Measurements from ENCODE around the gene MEPCE. TPM values are rescaled to one million over a fixed set of nuclear protein-coding genes. Genes with fewer than 3 reads are reported as not detected.

The MEPCE gene
- total RNA-seq, 2 donors from 2014 or later: 14.0 to 34.9 TPM

DNA sequence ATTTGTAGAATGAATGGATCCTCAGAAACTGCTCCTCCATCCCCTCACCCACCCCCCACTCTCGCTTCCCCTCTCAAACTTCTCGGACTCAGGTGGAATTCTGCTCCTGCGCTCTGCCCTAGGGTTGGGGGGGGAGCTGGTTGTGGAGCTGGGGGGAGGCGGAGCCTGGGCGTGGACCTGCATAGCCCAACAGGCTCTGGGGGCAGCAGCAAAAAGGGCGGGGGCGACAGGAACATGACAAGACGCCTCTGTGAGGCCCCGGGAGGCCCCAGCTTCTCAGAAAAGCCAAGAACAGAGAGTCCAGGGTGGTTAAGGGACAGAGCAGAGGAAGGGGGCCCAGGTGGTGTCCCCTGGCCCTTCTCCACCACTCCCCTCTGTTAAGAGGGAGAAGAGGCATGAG, 45.9 kb downstream of the MEPCE start:
- TF ChIP-seq, protein P1, sequence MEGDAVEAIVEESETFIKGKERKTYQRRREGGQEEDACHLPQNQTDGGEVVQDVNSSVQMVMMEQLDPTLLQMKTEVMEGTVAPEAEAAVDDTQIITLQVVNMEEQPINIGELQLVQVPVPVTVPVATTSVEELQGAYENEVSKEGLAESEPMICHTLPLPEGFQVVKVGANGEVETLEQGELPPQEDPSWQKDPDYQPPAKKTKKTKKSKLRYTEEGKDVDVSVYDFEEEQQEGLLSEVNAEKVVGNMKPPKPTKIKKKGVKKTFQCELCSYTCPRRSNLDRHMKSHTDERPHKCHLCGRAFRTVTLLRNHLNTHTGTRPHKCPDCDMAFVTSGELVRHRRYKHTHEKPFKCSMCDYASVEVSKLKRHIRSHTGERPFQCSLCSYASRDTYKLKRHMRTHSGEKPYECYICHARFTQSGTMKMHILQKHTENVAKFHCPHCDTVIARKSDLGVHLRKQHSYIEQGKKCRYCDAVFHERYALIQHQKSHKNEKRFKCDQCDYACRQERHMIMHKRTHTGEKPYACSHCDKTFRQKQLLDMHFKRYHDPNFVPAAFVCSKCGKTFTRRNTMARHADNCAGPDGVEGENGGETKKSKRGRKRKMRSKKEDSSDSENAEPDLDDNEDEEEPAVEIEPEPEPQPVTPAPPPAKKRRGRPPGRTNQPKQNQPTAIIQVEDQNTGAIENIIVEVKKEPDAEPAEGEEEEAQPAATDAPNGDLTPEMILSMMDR (IDR thresholded peaks at IDR 0.05): no peak
- TF ChIP-seq POLR2A (IDR thresholded peaks at IDR 0.05): no peak
- DNase-seq (no peak), ATAC-seq (no peak)
- Histone ChIP-seq H3K27me3 (no peaks in the 10 kb centered on the region), H3K27ac (peak overlapping the region in 3 of 4 donors; percentile 10 to 38 (median 12)), H3K4me3 (no peak overlapping the region), H3K9me3 (no peaks in the 10 kb centered on the region), H3K4me1 (peaks cover 43% of the 10 kb centered on the region), H3K36me3 (replicated peaks in 1 of 2; ENCODE audit: insufficient read depth in 1 of 2, low read depth in 2 of 2) (no peaks in the 10 kb centered on the region)
- intact Hi-C loops (cut with DNase I): loop anchor here (10.0 kb wide), 1 partner anchor 209 kb away; no protein-coding TSS in a partner anchor
- 35 to 57% methylated on average over 8 to 9 of the region's 9 CpGs for WGBS, 2 donors

DNA sequence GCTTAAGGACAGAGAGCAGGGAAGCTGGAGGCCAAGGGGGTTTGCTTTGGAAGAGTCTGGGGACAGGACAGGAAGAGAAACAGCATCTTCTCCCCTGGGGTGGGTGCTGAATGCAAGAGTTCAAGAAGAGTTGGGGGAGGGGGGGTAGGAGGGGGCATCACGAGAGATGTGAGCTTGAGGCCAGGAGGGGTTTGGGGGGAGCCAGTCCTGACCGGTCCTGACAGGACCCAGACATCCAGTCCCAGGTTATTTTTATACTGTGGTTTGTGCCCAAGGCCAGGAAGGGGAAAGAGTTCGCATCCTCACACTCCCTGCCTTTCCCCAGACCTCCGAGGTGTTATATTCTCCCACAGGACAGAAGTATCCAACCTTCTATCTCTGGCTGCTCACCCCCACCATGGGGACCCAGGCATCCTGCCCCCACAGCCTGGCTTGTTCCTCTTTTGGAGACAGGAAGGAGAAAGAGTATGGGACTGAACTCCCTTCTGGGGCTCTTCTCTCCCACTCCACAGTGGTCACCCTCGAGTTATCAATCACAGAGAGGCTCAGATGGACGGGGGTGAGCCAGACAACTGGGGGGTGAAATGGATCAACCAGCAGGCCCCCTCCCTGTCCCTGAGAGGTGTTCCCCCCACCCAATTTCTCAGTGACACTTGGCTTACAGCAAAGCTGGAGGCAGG, 46.6 kb downstream of the MEPCE start:
- ATAC-seq (no peak), DNase-seq (no peak)
- WGBS, 2 donors: 22 to 26% methylated on average over 6 of the region's 6 CpGs
- no peaks in the 10 kb centered on the region for H3K27me3 ChIP-seq
- H3K4me1 ChIP-seq: peaks cover 43% of the 10 kb centered on the region
- intact Hi-C loops (cut with DNase I): loop anchor here (10.0 kb wide), 1 partner anchor 209 kb away; no protein-coding TSS in a partner anchor
- H3K36me3 ChIP-seq (replicated peaks in 1 of 2; ENCODE audit: insufficient read depth in 1 of 2, low read depth in 2 of 2): no peaks in the 10 kb centered on the region
- no peak for TF ChIP-seq POLR2A (IDR thresholded peaks at IDR 0.05)
- TF ChIP-seq, protein P1 (IDR thresholded peaks at IDR 0.05): no peak
- H3K27ac ChIP-seq: peak overlapping the region in 3 of 4 donors; percentile 10 to 83 (median 38)
- no peaks in the 10 kb centered on the region for H3K9me3 ChIP-seq
- no peak overlapping the region for H3K4me3 ChIP-seq

DNA sequence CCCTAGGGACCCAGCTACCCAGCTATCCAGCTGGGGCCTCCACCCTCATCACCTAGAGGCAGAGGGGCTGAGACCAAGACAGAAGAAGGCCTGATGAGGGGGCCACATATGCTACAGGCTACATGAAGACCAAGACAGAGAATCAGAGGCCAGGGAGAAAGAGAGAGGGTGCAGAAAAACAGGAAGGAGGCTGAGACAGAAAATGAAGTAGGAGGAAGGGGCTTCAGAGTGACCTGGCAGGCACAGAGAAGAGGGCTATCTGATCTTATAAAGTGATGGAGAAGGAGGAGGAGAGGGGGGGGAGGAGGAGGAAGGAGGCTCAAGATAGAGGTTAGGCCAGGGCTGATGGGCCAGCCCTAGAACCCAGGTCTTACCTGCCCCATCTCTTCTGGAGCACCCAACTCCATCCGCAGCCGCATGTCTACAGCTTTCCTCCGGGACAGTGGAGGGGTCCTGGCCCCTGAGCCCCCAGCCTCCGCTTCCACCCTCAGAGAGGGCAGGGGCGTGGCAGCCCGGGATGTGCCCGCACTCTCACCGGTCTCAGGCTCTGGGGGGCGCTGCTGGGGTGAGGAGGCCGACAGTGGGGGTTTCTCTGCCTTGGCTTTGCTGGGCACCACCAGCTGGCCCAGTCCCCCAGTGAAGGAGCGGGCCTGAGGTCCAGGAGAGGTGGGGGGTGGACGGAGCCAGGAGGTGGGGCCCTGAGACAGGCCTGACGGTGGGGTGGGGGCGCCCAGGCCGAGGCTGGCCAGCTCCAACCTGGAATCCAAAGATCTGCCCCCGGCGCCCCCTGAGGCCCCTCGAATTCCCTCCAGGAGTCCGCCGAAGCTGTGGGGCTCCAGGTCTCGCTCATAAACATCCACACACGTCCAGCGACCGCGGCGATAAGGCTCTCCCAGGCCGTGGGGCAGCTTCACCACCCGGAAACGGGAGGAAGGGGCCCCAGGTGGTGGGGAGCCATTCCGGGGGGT, 47.6 kb downstream of the MEPCE start:
- TF ChIP-seq POLR2A (IDR thresholded peaks at IDR 0.05): no peak
- TF ChIP-seq, protein P1 (IDR thresholded peaks at IDR 0.05): no peak
- no peaks in the 10 kb centered on the region for H3K9me3 ChIP-seq
- no peak for DNase-seq
- no peaks in the 10 kb centered on the region for H3K36me3 ChIP-seq (replicated peaks in 1 of 2; ENCODE audit: insufficient read depth in 1 of 2, low read depth in 2 of 2)
- peak overlapping the region; percentile 49 to 86 (median 84) for H3K27ac ChIP-seq
- no peak for ATAC-seq
- H3K27me3 ChIP-seq: no peaks in the 10 kb centered on the region
- 14 to 80% methylated on average over 2 to 30 of the region's 30 CpGs for WGBS, 2 donors
- peak overlapping the region; percentile 66 to 94 for H3K4me3 ChIP-seq
- intact Hi-C loops (cut with DNase I): loop anchor here (10.0 kb wide), 1 partner anchor 208 kb away; no protein-coding TSS in a partner anchor
- peaks cover 43% of the 10 kb centered on the region for H3K4me1 ChIP-seq

DNA sequence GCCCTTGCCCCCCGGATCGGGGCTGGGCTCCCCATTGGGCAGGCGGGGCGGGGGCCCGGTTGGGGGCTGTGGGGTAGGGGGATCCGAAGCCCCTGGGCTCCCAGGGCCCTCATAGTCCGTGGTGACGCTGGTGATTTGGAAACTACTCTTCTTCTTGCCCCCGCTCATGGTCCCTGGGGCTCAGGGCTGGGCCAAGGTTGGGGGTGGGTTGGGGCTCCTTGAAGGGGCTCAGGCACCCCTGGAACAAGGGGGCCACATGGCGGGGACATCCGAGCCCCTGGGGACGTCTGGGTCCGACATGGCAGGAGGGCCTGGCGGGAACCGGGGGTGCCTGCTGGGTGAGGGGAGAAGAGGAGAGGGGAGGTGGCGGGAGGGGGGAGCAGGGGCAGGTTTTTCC, 48.2 kb downstream of the MEPCE start:
- DNase-seq: no peak
- H3K27ac ChIP-seq: peak overlapping the region; percentile 49 to 86 (median 84)
- intact Hi-C loops (cut with DNase I): loop anchor here (10.0 kb wide), 1 partner anchor 207 kb away; no protein-coding TSS in a partner anchor
- TF ChIP-seq POLR2A (IDR thresholded peaks at IDR 0.05): no peak
- TF ChIP-seq, protein P1 (IDR thresholded peaks at IDR 0.05): no peak
- H3K4me3 ChIP-seq: peak overlapping the region; percentile 66 to 94
- no peaks in the 10 kb centered on the region for H3K9me3 ChIP-seq
- ATAC-seq: no peak
- H3K36me3 ChIP-seq (replicated peaks in 1 of 2; ENCODE audit: insufficient read depth in 1 of 2, low read depth in 2 of 2): no peaks in the 10 kb centered on the region
- H3K4me1 ChIP-seq: peaks cover 45% of the 10 kb centered on the region
- WGBS, 2 donors: 0 to 3% methylated on average over 6 to 14 of the region's 16 CpGs
- no peaks in the 10 kb centered on the region for H3K27me3 ChIP-seq

Data from body of pancreas (tissue), 4 donors.